WTC11 (cell line): ENCODE data around the gene RNF7. TPM values are rescaled to one million over a fixed set of nuclear protein-coding genes. Genes with fewer than 3 reads are reported as not detected.

ENCODE experiments used
- ATAC-seq: fragments of 200-7000 bp; cut with Tn5 transposase; 2 replicates; pipeline ENCODE4 v1.10.0; 2021; ENCODE audit warnings: mild to moderate bottlenecking, moderate library complexity
- CTCF ChIA-PET: fragments of 300-600 bp; sonication (Branson Sonifier 250); formaldehyde crosslinking; loops from one replicate; lab custom pipeline; 2021; ENCODE audit warnings: antibody characterized with exemption; lab: Charles Lee
- POLR2A ChIA-PET: fragments of 350-600 bp; sonication (Branson Sonifier 250); formaldehyde crosslinking; loops from one replicate; lab custom pipeline; 2021; ENCODE audit warnings: antibody characterized with exemption; lab: Charles Lee
- DNase-seq: peaks from one replicate; pipeline ENCODE4 v3.0.0; 2021; ENCODE audit warnings: low spot score
- H3K27ac Mint-ChIP-seq: 2 replicates; pipeline ENCODE4 v1.8.0; 2021; ENCODE audit warnings: mixed read lengths
- H3K27me3 Mint-ChIP-seq: 2 replicates; pipeline ENCODE4 v1.8.0; 2021; ENCODE audit warnings: low read depth, mild to moderate bottlenecking, moderate library complexity, mixed read lengths
- H3K36me3 Mint-ChIP-seq: 2 replicates; pipeline ENCODE4 v1.8.0; 2021; ENCODE audit warnings: mixed read lengths
- H3K4me1 Mint-ChIP-seq: 2 replicates; pipeline ENCODE4 v1.8.0; 2022; ENCODE audit warnings: mixed read lengths
- H3K4me3 Mint-ChIP-seq: 2 replicates; pipeline ENCODE4 v1.8.0; 2021; ENCODE audit warnings: mild to moderate bottlenecking, moderate library complexity, mixed read lengths
- H3K9me3 Mint-ChIP-seq: 2 replicates; pipeline ENCODE4 v1.8.0; 2021; ENCODE audit warnings: mixed read lengths
- CREB1 ChIP-seq: sonication (generic); formaldehyde crosslinking; IDR thresholded peaks from 2 replicates; pipeline ENCODE4 v1.8.0; 2023; ENCODE audit warnings: mild to moderate bottlenecking, missing genetic modification reagents
- CTCF ChIP-seq: fragments of 200-600 bp; IDR thresholded peaks from 2 replicates; pipeline ENCODE4 v1.8.0; 2022; ENCODE audit warnings: antibody characterized with exemption
- ELF4 ChIP-seq: sonication (generic); formaldehyde crosslinking; IDR thresholded peaks from 2 replicates; pipeline ENCODE4 v1.8.1; 2022; ENCODE audit warnings: low read depth, mild to moderate bottlenecking, moderate library complexity, missing genetic modification reagents
- EMX1 ChIP-seq: fragments of 250-450 bp; sonication (Bioruptor Pico); IDR thresholded peaks from 2 replicates; pipeline ENCODE4 v1.8.0; 2021; ENCODE audit warnings: mild to moderate bottlenecking
- GTF2I ChIP-seq: fragments of 250-450 bp; sonication (Bioruptor Pico); conservative IDR thresholded peaks from 2 replicates; pipeline ENCODE4 v1.4.0; 2021; ENCODE audit warnings: mild to moderate bottlenecking
- HMGXB4 ChIP-seq: sonication (generic); formaldehyde crosslinking; IDR thresholded peaks from 2 replicates; pipeline ENCODE4 v1.8.1; 2023; ENCODE audit warnings: mild to moderate bottlenecking, moderate library complexity, missing genetic modification reagents
- IRF1 ChIP-seq: sonication (generic); formaldehyde crosslinking; IDR thresholded peaks from 2 replicates; pipeline ENCODE4 v1.8.0; 2023; ENCODE audit warnings: missing genetic modification reagents
- IRF2 ChIP-seq: sonication (generic); formaldehyde crosslinking; IDR thresholded peaks from 2 replicates; pipeline ENCODE4 v1.8.0; 2022; ENCODE audit warnings: low read depth, missing genetic modification reagents, borderline replicate concordance
- JAZF1 ChIP-seq: fragments of 250-450 bp; sonication (Bioruptor Pico); IDR thresholded peaks from 2 replicates; pipeline ENCODE4 v1.9.0; 2021; ENCODE audit warnings: moderate library complexity, mild to moderate bottlenecking, inconsistent platforms
- JUN ChIP-seq: sonication (generic); formaldehyde crosslinking; IDR thresholded peaks from 2 replicates; pipeline ENCODE4 v1.8.0; 2023; ENCODE audit warnings: mild to moderate bottlenecking, missing genetic modification reagents
- MLX ChIP-seq: sonication (generic); formaldehyde crosslinking; IDR thresholded peaks from 2 replicates; pipeline ENCODE4 v1.8.1; 2023; ENCODE audit warnings: mild to moderate bottlenecking, missing genetic modification reagents, moderate library complexity
- OVOL2 ChIP-seq: fragments of 250-450 bp; sonication (Bioruptor Pico); IDR thresholded peaks from 2 replicates; pipeline ENCODE4 v1.9.0; 2021; ENCODE audit warnings: mild to moderate bottlenecking, borderline replicate concordance
- PRDM15 ChIP-seq: sonication (generic); formaldehyde crosslinking; IDR thresholded peaks from 2 replicates; pipeline ENCODE4 v1.8.0; 2022; ENCODE audit warnings: missing genetic modification reagents
- SMAD4 ChIP-seq: sonication (generic); formaldehyde crosslinking; IDR thresholded peaks from 2 replicates; pipeline ENCODE4 v1.8.0; 2022; ENCODE audit warnings: mild to moderate bottlenecking, missing genetic modification reagents
- USF1 ChIP-seq: sonication (generic); formaldehyde crosslinking; IDR thresholded peaks from 2 replicates; pipeline ENCODE4 v1.8.0; 2022; ENCODE audit warnings: mild to moderate bottlenecking, missing genetic modification reagents
- ZBTB21 ChIP-seq: sonication (generic); formaldehyde crosslinking; IDR thresholded peaks from 2 replicates; pipeline ENCODE4 v1.8.1; 2023; ENCODE audit warnings: mild to moderate bottlenecking, missing genetic modification reagents, borderline replicate concordance
- ZMAT4 ChIP-seq: fragments of 250-450 bp; sonication (Bioruptor Pico); IDR thresholded peaks from 2 replicates; pipeline ENCODE4 v1.9.0; 2021; ENCODE audit warnings: mild to moderate bottlenecking
- ZNF263 ChIP-seq: sonication (generic); formaldehyde crosslinking; IDR thresholded peaks from 2 replicates; pipeline ENCODE4 v1.8.1; 2022; ENCODE audit warnings: low read depth, mild to moderate bottlenecking, moderate library complexity, missing genetic modification reagents
- ZNF281 ChIP-seq: sonication (generic); formaldehyde crosslinking; IDR thresholded peaks from 2 replicates; pipeline ENCODE4 v1.8.0; 2023; ENCODE audit warnings: mild to moderate bottlenecking, missing genetic modification reagents
- ZNF512 ChIP-seq: sonication (generic); formaldehyde crosslinking; IDR thresholded peaks from 2 replicates; pipeline ENCODE4 v1.8.1; 2022; ENCODE audit warnings: missing genetic modification reagents, borderline replicate concordance
- ZNF671 ChIP-seq: fragments of 250-450 bp; sonication (Bioruptor Pico); IDR thresholded peaks from 2 replicates; pipeline ENCODE4 v1.8.0; 2021; ENCODE audit warnings: mild to moderate bottlenecking
- total RNA-seq: library from RNA; stranded (reverse); gene quantifications from 3 replicates; pipeline ENCODE4 v1.2.3, GENCODE V29; 2021

RNF7 gene
- total RNA-seq, 1 experiment from 2014 or later, result 133 TPM

- H3K4me1 Mint-ChIP-seq, result no peaks in the 10 kb centered on the region
- TF ChIP-seq USF1 (CRISPR knock-in tag) (no peak), EMX1 (no peak), ZNF281 (no peak), CREB1 (CRISPR knock-in tag) (no peak)
- ATAC-seq (no peak), DNase-seq (no peak)
- H3K9me3 Mint-ChIP-seq, result peaks cover 5% of the 10 kb centered on the region
- no peak overlapping the region for H3K4me3 Mint-ChIP-seq
- H3K27ac Mint-ChIP-seq, result no peak overlapping the region
- POLR2A ChIA-PET, result no interaction called here
- no peaks in the 10 kb centered on the region for H3K27me3 Mint-ChIP-seq
- CTCF ChIA-PET, result no interaction called here
- no peaks in the 10 kb centered on the region for H3K36me3 Mint-ChIP-seq
Measured at GRCh38 chr3:141707741-141708203, 30.3 kb upstream of the RNF7 start.

GRCh38 chr3:141708367-141708766 is 29.7 kb upstream of the RNF7 start:
- no peak for DNase-seq
- POLR2A ChIA-PET, result no interaction called here
- no peaks in the 10 kb centered on the region for H3K4me1 Mint-ChIP-seq
- no peaks in the 10 kb centered on the region for H3K27me3 Mint-ChIP-seq
- CTCF ChIA-PET, result no interaction called here
- H3K36me3 Mint-ChIP-seq, result no peaks in the 10 kb centered on the region
- H3K9me3 Mint-ChIP-seq, result peaks cover 4% of the 10 kb centered on the region
- ATAC-seq, result no peak
- TF ChIP-seq ZNF512 (CRISPR knock-in tag), result no peak
- no peak for TF ChIP-seq EMX1
- TF ChIP-seq ZMAT4 (CRISPR knock-in tag), result no peak
- no peak for TF ChIP-seq OVOL2 (CRISPR knock-in tag)
- no peak for TF ChIP-seq ELF4 (CRISPR knock-in tag)
- no peak for TF ChIP-seq PRDM15
- no peak for TF ChIP-seq ZNF263 (CRISPR knock-in tag)
- TF ChIP-seq ZNF671 (CRISPR knock-in tag), result no peak
- no peak for TF ChIP-seq CTCF
- no peak for TF ChIP-seq MLX (CRISPR knock-in tag)
- TF ChIP-seq JAZF1 (CRISPR knock-in tag), result no peak
- no peak for TF ChIP-seq IRF1 (CRISPR knock-in tag)
- no peak for TF ChIP-seq SMAD4
- no peak for TF ChIP-seq JUN
- no peak for TF ChIP-seq HMGXB4 (CRISPR knock-in tag)
- TF ChIP-seq ZBTB21 (CRISPR knock-in tag), result no peak
- no peak for TF ChIP-seq GTF2I (CRISPR knock-in tag)
- TF ChIP-seq IRF2 (CRISPR knock-in tag), result no peak
- H3K27ac Mint-ChIP-seq, result no peak overlapping the region
- no peak overlapping the region for H3K4me3 Mint-ChIP-seq
